Peyer's patch (tissue), 4 donors: ENCODE results near the gene TMEM163.

Experiments used
- POLR2A ChIP-seq, 2 donors: fragments of 450-650 bp; IDR thresholded peaks; one replicate each; pipeline ENCODE4 v1.5.1; 2017; ENCODE audit warnings: antibody characterized with exemption in 2 of 2, mild to moderate bottlenecking in 2 of 2, moderate library complexity in 2 of 2
- TF ChIP-seq, protein P1 (sequence below), 6 experiments: fragments of 450-650 bp in 4 of 6; fragments of 200-600 bp in 2 of 6; sonication (generic) in 1 of 6; IDR thresholded peaks; one replicate each; pipeline ENCODE4 v1.5.1; 2017 to 2019; ENCODE audit warnings: antibody characterized with exemption in 6 of 6, mild to moderate bottlenecking in 3 of 6, moderate library complexity in 1 of 6

DNA sequence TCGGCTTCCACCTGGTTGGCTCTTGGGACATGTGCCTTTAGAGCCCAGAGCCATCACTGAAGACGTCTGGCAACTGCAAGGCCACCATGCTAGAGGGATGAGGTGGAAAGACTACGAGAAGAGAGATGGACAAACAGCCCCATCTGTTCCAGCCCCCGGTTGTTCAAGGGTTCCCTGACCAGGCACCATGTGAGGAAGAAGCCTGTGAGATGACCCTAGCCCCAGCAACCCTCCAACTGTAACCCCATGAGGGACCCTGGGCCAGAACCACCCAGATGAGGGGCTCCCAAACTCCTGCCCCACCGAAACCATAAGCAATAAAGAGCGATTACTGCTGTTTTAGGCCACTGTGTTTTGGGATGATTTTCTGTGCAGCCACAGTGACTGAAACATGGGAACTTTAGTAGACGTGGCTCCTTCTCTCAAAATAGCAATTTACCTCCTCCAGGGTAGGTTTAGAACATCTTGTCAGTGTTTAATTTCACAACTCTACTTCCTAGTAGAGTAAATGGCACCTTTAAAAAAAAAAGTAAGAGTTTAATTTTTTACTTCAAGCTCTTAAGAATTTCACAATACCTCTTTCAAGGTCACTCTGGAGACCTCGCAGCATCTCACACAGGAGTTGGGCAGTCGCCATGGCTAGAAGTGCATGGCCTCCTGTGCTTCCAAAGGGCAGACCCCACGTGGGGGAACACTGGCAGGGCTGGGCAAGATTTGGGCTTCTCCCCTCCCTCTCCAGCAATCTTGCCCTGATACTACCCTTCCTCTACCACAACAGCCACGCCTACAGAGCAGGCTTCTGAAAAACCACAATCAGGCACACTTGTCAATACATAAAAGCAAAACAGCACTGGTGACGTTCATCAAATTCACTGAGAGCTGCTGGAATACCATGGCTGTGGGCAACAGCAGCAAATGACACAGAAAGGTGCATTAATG is 48.8 kb downstream of the TMEM163 start:
- TF ChIP-seq, protein P1, sequence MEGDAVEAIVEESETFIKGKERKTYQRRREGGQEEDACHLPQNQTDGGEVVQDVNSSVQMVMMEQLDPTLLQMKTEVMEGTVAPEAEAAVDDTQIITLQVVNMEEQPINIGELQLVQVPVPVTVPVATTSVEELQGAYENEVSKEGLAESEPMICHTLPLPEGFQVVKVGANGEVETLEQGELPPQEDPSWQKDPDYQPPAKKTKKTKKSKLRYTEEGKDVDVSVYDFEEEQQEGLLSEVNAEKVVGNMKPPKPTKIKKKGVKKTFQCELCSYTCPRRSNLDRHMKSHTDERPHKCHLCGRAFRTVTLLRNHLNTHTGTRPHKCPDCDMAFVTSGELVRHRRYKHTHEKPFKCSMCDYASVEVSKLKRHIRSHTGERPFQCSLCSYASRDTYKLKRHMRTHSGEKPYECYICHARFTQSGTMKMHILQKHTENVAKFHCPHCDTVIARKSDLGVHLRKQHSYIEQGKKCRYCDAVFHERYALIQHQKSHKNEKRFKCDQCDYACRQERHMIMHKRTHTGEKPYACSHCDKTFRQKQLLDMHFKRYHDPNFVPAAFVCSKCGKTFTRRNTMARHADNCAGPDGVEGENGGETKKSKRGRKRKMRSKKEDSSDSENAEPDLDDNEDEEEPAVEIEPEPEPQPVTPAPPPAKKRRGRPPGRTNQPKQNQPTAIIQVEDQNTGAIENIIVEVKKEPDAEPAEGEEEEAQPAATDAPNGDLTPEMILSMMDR (IDR thresholded peaks at IDR 0.05): no peak
- TF ChIP-seq POLR2A (IDR thresholded peaks at IDR 0.05): no peak
